GM19324 (cell line): ENCODE data around the gene LOXL1.
"Not testable (repeated sequence)": the region's sequence is repeated elsewhere in the genome, so short reads cannot be mapped to it uniquely, and the experiment has no call there.

ENCODE experiments used
- ATAC-seq: cut with Tn5 transposase; IDR thresholded peaks from one replicate; pipeline ENCODE4 v1.9.1; 2021; ENCODE audit warnings: mild to moderate bottlenecking, moderate library complexity; ENCODE audit not compliant: unreplicated experiment, low FRiP score

LOXL1 gene

GRCh38 chr15:73937296-73937695 lies 11.0 kb downstream of the LOXL1 start:
- no peak for ATAC-seq

- ATAC-seq: no peak
Measured at GRCh38 chr15:73937726-73938125, 11.5 kb downstream of the LOXL1 start.

- ATAC-seq: not testable (repeated sequence)
Measured at GRCh38 chr15:73938516-73938915, 12.3 kb downstream of the LOXL1 start.

GRCh38 chr15:73939138-73939537 lies 12.9 kb downstream of the LOXL1 start:
- ATAC-seq: no peak

GRCh38 chr15:73940061-73940981 lies 14.1 kb downstream of the LOXL1 start:
- ATAC-seq: no peak

GRCh38 chr15:73941044-73941443 lies 14.8 kb downstream of the LOXL1 start:
- ATAC-seq: no peak

- ATAC-seq: no peak
Measured at GRCh38 chr15:73941449-73941848, 15.2 kb downstream of the LOXL1 start.

GRCh38 chr15:73941871-73942635 lies 15.8 kb downstream of the LOXL1 start:
- ATAC-seq: no peak

- no peak for ATAC-seq
Measured at GRCh38 chr15:73942751-73943270, 16.5 kb downstream of the LOXL1 start.

- no peak for ATAC-seq
Measured at GRCh38 chr15:73944161-73945129, 18.2 kb downstream of the LOXL1 start.

GRCh38 chr15:73945130-73945508 lies 18.9 kb downstream of the LOXL1 start:
- ATAC-seq: no peak

GRCh38 chr15:73946046-73946721 lies 19.9 kb downstream of the LOXL1 start:
- no peak for ATAC-seq

GRCh38 chr15:73946795-73947370 lies 20.6 kb downstream of the LOXL1 start:
- ATAC-seq: no peak

GRCh38 chr15:73947651-73948050 lies 21.4 kb downstream of the LOXL1 start:
- no peak for ATAC-seq

GRCh38 chr15:73948396-73948795 lies 22.1 kb downstream of the LOXL1 start:
- no peak for ATAC-seq

- ATAC-seq: no peak
Measured at GRCh38 chr15:73948982-73949381, 22.7 kb downstream of the LOXL1 start.

- no peak for ATAC-seq
Measured at GRCh38 chr15:73949496-73949895, 23.2 kb downstream of the LOXL1 start.

- ATAC-seq: no peak
Measured at GRCh38 chr15:73950479-73950830, 24.2 kb downstream of the LOXL1 start.

- ATAC-seq: no peak
Measured at GRCh38 chr15:73950831-73951561, 24.7 kb downstream of the LOXL1 start.
